Ramos (cell line): Measurements from ENCODE around the gene TRPM5.

Source experiments
- in situ Hi-C: fragments of 300-500 bp; cut with MboI; formaldehyde crosslinking; loops from one replicate; pipeline ENCODE4 v1.14.3; 2022; ENCODE audit warnings: low sequenced_read_pairs; ENCODE audit not compliant: unreplicated experiment

Gene TRPM5

GRCh38 chr11:2411446-2412305 lies 32.6 kb downstream of the TRPM5 start:
- in situ Hi-C loops: no loop called here

GRCh38 chr11:2410616-2411015 lies 33.7 kb downstream of the TRPM5 start:
- in situ Hi-C loops: no loop called here

GRCh38 chr11:2409611-2410468 lies 34.5 kb downstream of the TRPM5 start:
- in situ Hi-C loops: no loop called here

- in situ Hi-C loops: no loop called here
Observed at GRCh38 chr11:2409126-2409525, 35.2 kb downstream of the TRPM5 start.

- in situ Hi-C loops: no loop called here
Observed at GRCh38 chr11:2408671-2409070, 35.6 kb downstream of the TRPM5 start.

- in situ Hi-C loops: no loop called here
Observed at GRCh38 chr11:2406878-2407410, 37.4 kb downstream of the TRPM5 start.

GRCh38 chr11:2406451-2406850 lies 37.9 kb downstream of the TRPM5 start:
- in situ Hi-C loops: no loop called here

- in situ Hi-C loops: no loop called here
Observed at GRCh38 chr11:2404735-2405196, 39.5 kb downstream of the TRPM5 start.

- in situ Hi-C loops: no loop called here
Observed at GRCh38 chr11:2402890-2403645, 41.2 kb downstream of the TRPM5 start.

- in situ Hi-C loops: no loop called here
Observed at GRCh38 chr11:2402106-2402505, 42.2 kb downstream of the TRPM5 start.

- in situ Hi-C loops: no loop called here
Observed at GRCh38 chr11:2401436-2401984, 42.8 kb downstream of the TRPM5 start.

- in situ Hi-C loops: no loop called here
Observed at GRCh38 chr11:2400762-2401435, 43.4 kb downstream of the TRPM5 start.

- in situ Hi-C loops: no loop called here
Observed at GRCh38 chr11:2400069-2400761, 44.1 kb downstream of the TRPM5 start, which contains the start of gene TSSC4. TSSC4 (plus strand) TSS chr11:2400750; CDS start chr11:2402634, 1,884 bp downstream.

GRCh38 chr11:2399488-2400068 lies 44.7 kb downstream of the TRPM5 start:
- in situ Hi-C loops: loop anchor here (25.0 kb wide), 1 partner anchor 1587 kb away; the partner anchor contains the start of genes PIDD1, PNPLA2 and RPLP2

GRCh38 chr11:2398664-2399355 lies 45.5 kb downstream of the TRPM5 start:
- in situ Hi-C loops: loop anchor here (25.0 kb wide), 1 partner anchor 1587 kb away; the partner anchor contains the start of genes PIDD1, PNPLA2 and RPLP2

- in situ Hi-C loops: loop anchor here (25.0 kb wide), 1 partner anchor 1585 kb away; the partner anchor contains the start of genes PIDD1, PNPLA2 and RPLP2
Observed at GRCh38 chr11:2397005-2397404, 47.3 kb downstream of the TRPM5 start.

- in situ Hi-C loops: loop anchor here (25.0 kb wide), 1 partner anchor 1584 kb away; the partner anchor contains the start of genes PIDD1, PNPLA2 and RPLP2
Observed at GRCh38 chr11:2396471-2396870, 47.8 kb downstream of the TRPM5 start.
